AG09309 (cell line): Measurements from ENCODE around the gene CRHR1.

ENCODE experiments used
- DNase-seq: peaks from one replicate; pipeline ENCODE4 v3.0.0-alpha.2; 2010; ENCODE audit warnings: low read depth
- H3K4me3 ChIP-seq: 2 replicates; pipeline ENCODE4 v1.5.1; 2011; ENCODE audit warnings: mild to moderate bottlenecking, low read depth, low read length, moderate library complexity; ENCODE audit not compliant: control insufficient read depth
- TF ChIP-seq, protein P1 (sequence below): IDR thresholded peaks from 2 replicates; pipeline ENCODE4 v1.5.1; 2011; ENCODE audit warnings: mild to moderate bottlenecking, low read depth, low read length, inconsistent platforms; ENCODE audit not compliant: insufficient read depth, control insufficient read depth; ENCODE audit errors: missing control alignments

CRHR1 gene

DNA sequence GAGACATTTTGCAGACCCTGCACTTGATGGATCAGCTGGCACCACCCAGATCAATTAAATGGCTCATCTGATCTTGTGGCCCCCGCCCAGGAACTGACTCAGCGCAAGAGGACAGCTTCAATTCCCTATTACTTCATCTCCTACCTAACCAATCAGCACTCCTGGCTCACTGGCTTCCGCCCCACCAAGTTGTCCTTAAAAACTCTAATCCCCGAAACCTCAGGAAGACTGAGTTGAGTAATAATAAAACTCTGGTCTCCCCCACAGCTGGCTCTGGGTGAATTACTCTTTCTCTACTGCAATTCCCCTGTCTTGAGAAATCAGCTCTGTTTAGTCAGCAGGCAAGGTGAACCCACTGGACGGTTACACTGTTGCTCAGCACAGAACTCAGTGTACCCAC, 84.2 kb downstream of the CRHR1 start:
- H3K4me3 ChIP-seq, result no peak overlapping the region
- TF ChIP-seq, protein P1, sequence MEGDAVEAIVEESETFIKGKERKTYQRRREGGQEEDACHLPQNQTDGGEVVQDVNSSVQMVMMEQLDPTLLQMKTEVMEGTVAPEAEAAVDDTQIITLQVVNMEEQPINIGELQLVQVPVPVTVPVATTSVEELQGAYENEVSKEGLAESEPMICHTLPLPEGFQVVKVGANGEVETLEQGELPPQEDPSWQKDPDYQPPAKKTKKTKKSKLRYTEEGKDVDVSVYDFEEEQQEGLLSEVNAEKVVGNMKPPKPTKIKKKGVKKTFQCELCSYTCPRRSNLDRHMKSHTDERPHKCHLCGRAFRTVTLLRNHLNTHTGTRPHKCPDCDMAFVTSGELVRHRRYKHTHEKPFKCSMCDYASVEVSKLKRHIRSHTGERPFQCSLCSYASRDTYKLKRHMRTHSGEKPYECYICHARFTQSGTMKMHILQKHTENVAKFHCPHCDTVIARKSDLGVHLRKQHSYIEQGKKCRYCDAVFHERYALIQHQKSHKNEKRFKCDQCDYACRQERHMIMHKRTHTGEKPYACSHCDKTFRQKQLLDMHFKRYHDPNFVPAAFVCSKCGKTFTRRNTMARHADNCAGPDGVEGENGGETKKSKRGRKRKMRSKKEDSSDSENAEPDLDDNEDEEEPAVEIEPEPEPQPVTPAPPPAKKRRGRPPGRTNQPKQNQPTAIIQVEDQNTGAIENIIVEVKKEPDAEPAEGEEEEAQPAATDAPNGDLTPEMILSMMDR, result no peak
- DNase-seq, result peak; percentile 27

DNA sequence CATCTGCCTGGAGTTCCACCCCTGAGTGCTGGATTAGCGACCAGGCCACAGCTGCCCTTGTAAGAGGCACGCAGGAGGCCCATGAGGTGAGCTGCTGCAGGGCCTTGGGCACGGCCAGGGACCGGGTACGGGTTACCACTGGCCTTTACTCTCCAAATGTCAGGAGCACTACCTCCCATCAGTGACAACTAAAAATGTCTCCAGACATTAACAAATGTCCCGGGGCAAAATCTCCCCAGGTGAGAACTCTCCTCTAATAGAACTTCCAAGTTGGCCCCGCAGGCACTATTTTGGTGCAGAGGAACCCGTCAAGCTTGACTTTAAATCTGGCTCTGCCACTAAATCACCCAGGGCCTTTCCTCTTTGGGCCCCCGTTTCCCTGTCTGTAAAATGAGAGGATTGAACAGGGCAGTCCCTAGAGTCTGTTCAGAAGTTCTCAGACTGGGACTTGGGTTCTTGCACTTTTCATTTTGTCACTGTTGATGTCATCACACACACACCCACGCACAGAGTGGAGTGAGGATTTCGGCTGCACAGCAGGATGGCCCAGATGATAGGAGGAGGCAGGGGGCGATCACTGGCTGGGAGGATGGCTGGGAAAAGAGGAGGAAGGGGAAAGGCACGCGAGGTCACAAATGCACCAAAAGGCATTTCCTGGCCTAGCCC, 85.7 kb downstream of the CRHR1 start:
- no peak for DNase-seq
- TF ChIP-seq, protein P1, result no peak

DNA sequence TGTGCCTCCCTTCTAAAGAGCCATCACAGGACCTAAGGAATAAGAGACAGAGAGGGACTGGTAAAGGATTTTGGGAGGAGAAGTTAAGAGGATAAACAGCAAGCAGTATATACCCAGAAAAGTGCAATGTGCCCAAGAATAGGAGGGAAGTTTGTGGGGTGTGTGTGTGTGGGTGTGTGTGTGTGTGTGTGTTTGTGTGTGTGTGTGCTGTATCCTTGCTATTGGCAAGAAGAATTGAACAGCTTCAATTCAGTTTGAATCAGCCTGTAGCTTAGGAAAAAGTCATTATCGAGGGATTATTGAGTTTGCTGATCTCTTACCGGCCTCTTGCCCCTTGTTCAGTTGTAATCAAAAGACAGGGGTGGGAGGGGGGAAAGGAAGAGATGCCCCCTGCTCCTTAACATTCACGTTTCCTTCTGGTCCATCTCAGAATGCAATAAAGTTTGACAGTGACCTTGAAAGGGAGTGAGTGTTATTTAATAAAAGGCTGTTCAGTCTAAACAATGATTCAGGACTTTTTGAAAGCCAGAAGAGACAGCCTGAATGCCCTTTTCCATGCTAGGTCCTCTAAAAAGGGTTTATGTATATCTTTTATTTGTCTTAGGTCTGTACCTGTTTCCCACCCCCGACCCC, 86.3 kb downstream of the CRHR1 start:
- TF ChIP-seq, protein P1, result no peak
- DNase-seq, result no peak
- H3K4me3 ChIP-seq, result no peak overlapping the region

More for the DNA sequence above, 85.7 kb downstream of the CRHR1 start:
- no peak overlapping the region for H3K4me3 ChIP-seq

DNA sequence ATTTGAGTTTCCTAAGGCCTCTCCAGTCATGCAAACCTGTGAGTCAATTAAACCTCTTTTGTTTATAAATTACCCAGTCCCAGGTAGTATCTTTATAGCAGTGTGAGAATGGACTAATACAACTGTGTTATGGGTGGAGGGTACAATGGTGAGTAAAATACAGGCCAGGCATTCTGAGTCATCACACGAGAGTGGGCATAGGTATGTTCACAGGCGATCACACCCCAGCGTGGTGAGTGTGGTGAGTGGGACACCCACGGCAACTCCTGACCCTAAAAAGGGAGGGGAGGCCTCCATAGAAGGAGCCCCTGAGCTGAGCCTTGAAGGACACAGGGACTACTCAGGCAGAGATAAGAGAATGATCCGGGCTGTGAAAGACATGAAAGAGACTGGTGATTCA, 87.6 kb downstream of the CRHR1 start:
- TF ChIP-seq, protein P1, result no peak
- no peak for DNase-seq

DNA sequence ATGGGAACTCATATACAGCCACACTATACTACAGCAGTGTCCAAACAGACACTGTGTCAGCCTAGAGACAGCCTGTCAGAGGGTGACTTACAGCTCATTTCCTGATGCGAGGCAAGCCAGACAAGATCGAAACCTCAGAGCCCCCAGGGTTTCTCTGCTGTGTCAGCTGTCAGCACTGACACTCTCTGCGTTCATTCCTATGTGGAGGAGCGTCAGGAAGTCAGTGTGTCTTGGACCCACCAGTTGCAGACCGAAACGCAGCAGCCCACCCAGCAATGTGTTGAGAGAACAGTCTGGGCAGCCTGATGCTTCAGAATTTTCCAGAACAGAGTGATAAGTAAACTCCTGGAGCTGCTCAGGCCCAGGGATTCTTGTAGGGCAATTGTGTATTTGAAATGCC, 89.6 kb downstream of the CRHR1 start:
- H3K4me3 ChIP-seq, result no peak overlapping the region
- TF ChIP-seq, protein P1, result no peak
- DNase-seq, result no peak

More for the DNA sequence above, 87.6 kb downstream of the CRHR1 start:
- H3K4me3 ChIP-seq, result no peak overlapping the region

DNA sequence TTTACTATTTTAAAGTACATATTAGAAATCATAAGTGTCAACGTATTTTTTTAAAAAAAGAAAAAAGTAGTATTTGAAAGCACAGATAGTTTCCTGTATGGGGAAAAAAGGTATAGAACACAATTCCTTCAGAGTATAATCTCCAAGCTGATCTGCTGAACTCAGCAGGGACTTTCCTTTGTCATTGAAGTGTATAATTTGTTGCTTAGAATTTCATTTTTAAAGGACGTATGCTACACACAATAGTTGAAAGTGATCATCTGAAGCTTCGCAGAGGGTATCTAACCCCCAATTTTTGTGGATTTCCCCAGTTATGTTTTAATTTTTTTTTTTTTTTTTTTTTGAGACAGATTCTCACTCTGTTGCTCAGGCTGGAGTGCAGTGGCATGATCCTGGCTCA, 90.0 kb downstream of the CRHR1 start:
- H3K4me3 ChIP-seq, result no peak overlapping the region

More for the DNA sequence above, 90.0 kb downstream of the CRHR1 start:
- no peak for DNase-seq
- TF ChIP-seq, protein P1, result no peak
